ENCODE data around the gene GPATCH8. TPM values are rescaled to one million over a fixed set of nuclear protein-coding genes. Genes with fewer than 3 reads are reported as not detected.

GPATCH8 gene
- total RNA-seq, 1 donor from 2014 or later: 52.6 TPM

- H3K27ac Mint-ChIP-seq (ENCODE audit: unreplicated experiment): no peak overlapping the region
- no peaks in the 10 kb centered on the region for H3K36me3 Mint-ChIP-seq (ENCODE audit: unreplicated experiment)
- no peak for TF ChIP-seq CTCF (IDR thresholded peaks at IDR 0.05)
These were observed 122.4 kb downstream of the GPATCH8 start for GRCh38 chr17:44380767-44381166.

GRCh38 chr17:44379887-44380286 lies 123.3 kb downstream of the GPATCH8 start:
- Mint-ChIP-seq H3K36me3 (ENCODE audit: unreplicated experiment) (no peaks in the 10 kb centered on the region), H3K27ac (ENCODE audit: unreplicated experiment) (no peak overlapping the region)

More at GRCh38 chr17:44380767-44381166, 122.4 kb downstream of the GPATCH8 start:
- peaks cover 9% of the 10 kb centered on the region for H3K4me1 Mint-ChIP-seq (ENCODE audit: unreplicated experiment)
- H3K27me3 Mint-ChIP-seq (ENCODE audit: unreplicated experiment): peaks cover 16% of the 10 kb centered on the region
- no peak overlapping the region for H3K4me3 Mint-ChIP-seq (ENCODE audit: unreplicated experiment)
- no peaks in the 10 kb centered on the region for H3K9me3 Mint-ChIP-seq (ENCODE audit: unreplicated experiment)
- no peak for DNase-seq (ENCODE audit: extremely low spot score, unreplicated experiment)

GRCh38 chr17:44378171-44378705 lies 125.0 kb downstream of the GPATCH8 start:
- H3K27me3 Mint-ChIP-seq (ENCODE audit: unreplicated experiment): peaks cover 12% of the 10 kb centered on the region
- H3K4me3 Mint-ChIP-seq (ENCODE audit: unreplicated experiment): no peak overlapping the region
- no peaks in the 10 kb centered on the region for H3K4me1 Mint-ChIP-seq (ENCODE audit: unreplicated experiment)
- H3K27ac Mint-ChIP-seq (ENCODE audit: unreplicated experiment): no peak overlapping the region
- H3K36me3 Mint-ChIP-seq (ENCODE audit: unreplicated experiment): no peaks in the 10 kb centered on the region
- no peak for TF ChIP-seq CTCF (IDR thresholded peaks at IDR 0.05)
- peak; percentile 84 for DNase-seq (ENCODE audit: extremely low spot score, unreplicated experiment)
- no peaks in the 10 kb centered on the region for H3K9me3 Mint-ChIP-seq (ENCODE audit: unreplicated experiment)

More at GRCh38 chr17:44379887-44380286, 123.3 kb downstream of the GPATCH8 start:
- Mint-ChIP-seq H3K4me1 (ENCODE audit: unreplicated experiment) (peaks cover 5% of the 10 kb centered on the region), H3K9me3 (ENCODE audit: unreplicated experiment) (no peaks in the 10 kb centered on the region), H3K27me3 (ENCODE audit: unreplicated experiment) (peaks cover 16% of the 10 kb centered on the region), H3K4me3 (ENCODE audit: unreplicated experiment) (no peak overlapping the region)
- DNase-seq (ENCODE audit: extremely low spot score, unreplicated experiment): no peak
- no peak for TF ChIP-seq CTCF (IDR thresholded peaks at IDR 0.05)

DNA sequence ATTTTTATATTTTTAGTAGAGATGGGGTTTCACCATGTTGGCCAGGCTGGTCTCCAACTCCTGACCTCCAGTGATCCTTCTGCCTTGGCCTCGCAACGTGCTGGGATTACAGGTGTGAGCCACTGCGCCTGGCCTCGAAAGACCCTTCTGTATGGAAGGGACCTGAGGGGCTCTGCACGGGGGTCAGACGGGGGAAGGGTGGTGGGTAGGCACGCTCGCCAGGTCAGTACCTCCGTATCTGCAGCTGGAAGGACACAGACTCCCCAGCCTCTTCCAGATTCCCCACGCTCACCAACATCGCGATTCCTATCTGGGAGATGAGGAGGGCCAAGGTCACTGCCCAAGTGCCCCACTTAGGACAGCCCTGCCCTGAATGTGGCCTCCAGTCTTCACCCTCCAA lies 126.4 kb downstream of the GPATCH8 start:
- Mint-ChIP-seq H3K9me3 (ENCODE audit: unreplicated experiment) (no peaks in the 10 kb centered on the region), H3K27ac (ENCODE audit: unreplicated experiment) (no peak overlapping the region), H3K4me1 (ENCODE audit: unreplicated experiment) (no peaks in the 10 kb centered on the region), H3K4me3 (ENCODE audit: unreplicated experiment) (no peak overlapping the region), H3K36me3 (ENCODE audit: unreplicated experiment) (no peaks in the 10 kb centered on the region), H3K27me3 (ENCODE audit: unreplicated experiment) (peaks cover 7% of the 10 kb centered on the region)
- DNase-seq (ENCODE audit: extremely low spot score, unreplicated experiment): no peak
- no peak for TF ChIP-seq CTCF (IDR thresholded peaks at IDR 0.05)

- TF ChIP-seq CTCF (IDR thresholded peaks at IDR 0.05): peak; percentile 37
- no peaks in the 10 kb centered on the region for H3K36me3 Mint-ChIP-seq (ENCODE audit: unreplicated experiment)
- DNase-seq (ENCODE audit: extremely low spot score, unreplicated experiment): peak; percentile 82
- H3K9me3 Mint-ChIP-seq (ENCODE audit: unreplicated experiment): no peaks in the 10 kb centered on the region
- no peaks in the 10 kb centered on the region for H3K4me1 Mint-ChIP-seq (ENCODE audit: unreplicated experiment)
- H3K27ac Mint-ChIP-seq (ENCODE audit: unreplicated experiment): no peak overlapping the region
- peaks cover 8% of the 10 kb centered on the region for H3K27me3 Mint-ChIP-seq (ENCODE audit: unreplicated experiment)
- H3K4me3 Mint-ChIP-seq (ENCODE audit: unreplicated experiment): no peak overlapping the region
These were observed 127.1 kb downstream of the GPATCH8 start for GRCh38 chr17:44376124-44376523.

Measured in osteocyte (in vitro differentiated cells).